ENCODE measurements around the gene EFNA5.
"Not testable (repeated sequence)": the region's sequence is repeated elsewhere in the genome, so short reads cannot be mapped to it uniquely, and the experiment has no call there.

EFNA5 gene

DNA sequence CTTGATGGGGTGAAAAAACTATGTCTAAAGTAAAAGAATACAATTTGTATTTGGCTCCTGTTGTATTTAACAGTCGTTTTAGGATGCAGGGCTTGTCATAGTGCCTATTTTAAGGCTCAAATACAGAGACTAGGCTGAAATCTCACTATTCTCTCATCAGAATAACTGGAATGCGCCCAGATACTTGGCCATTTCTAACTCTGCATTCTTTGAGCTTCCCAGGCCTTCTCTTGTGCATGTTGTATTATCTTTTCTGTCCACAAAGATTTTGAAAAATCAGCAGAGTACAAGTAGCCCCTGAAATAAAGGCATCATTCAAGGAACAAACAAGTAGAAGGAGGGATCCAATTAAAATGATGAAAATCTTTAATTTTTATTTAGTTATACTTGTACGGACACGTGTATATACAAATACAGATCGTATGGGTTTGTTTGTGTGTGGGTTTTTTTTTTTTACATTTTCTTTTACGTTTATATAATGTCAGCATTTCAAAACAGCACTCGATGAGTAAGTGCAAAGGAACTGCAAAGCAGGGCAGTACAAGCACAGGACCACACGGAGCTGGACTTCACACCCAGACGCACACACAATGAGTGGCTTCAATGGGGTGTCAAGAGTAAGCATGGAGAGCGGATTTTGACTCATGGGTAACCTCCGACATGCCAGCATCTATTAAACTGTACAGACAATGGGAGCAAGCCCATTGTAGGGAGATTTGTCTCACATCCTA lies 294.0 kb downstream of the EFNA5 start:
- no peak for DNase-seq (ENCODE audit: low read depth in 2 of 2, low spot score in 1 of 2)

- no peak for DNase-seq (ENCODE audit: low read depth in 2 of 2, low spot score in 1 of 2)
These were observed 297.0 kb downstream of the EFNA5 start for GRCh38 chr5:107373549-107374263.

GRCh38 chr5:107372723-107373450 lies 297.9 kb downstream of the EFNA5 start:
- no peak for DNase-seq (ENCODE audit: low read depth in 2 of 2, low spot score in 1 of 2)

- DNase-seq (ENCODE audit: low read depth in 2 of 2, low spot score in 1 of 2) = no peak
These were observed 300.3 kb downstream of the EFNA5 start for GRCh38 chr5:107370396-107370968.

DNA sequence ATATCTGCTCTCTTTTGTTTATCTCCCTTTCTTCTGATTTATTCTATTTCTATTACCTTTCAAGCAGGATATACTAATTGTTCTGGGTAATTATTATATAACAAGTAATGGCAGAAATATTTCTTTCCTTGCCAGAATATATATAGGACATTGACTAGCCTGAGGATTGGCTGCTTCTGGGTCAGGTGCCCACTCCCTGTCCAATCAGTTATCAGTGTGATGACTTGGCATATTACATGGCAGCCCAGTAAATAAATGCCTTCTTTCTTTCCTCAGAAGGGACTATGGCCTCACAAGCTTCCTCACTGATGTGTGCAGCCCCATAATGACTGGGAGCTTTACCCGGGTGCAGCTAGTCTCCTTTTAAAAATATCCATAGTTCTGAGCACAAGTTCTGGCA lies 301.1 kb downstream of the EFNA5 start:
- no peak for DNase-seq (ENCODE audit: low read depth in 2 of 2, low spot score in 1 of 2)

- DNase-seq (ENCODE audit: low read depth in 2 of 2, low spot score in 1 of 2) = no peak
These were observed 302.1 kb downstream of the EFNA5 start for GRCh38 chr5:107368615-107369014.

DNA sequence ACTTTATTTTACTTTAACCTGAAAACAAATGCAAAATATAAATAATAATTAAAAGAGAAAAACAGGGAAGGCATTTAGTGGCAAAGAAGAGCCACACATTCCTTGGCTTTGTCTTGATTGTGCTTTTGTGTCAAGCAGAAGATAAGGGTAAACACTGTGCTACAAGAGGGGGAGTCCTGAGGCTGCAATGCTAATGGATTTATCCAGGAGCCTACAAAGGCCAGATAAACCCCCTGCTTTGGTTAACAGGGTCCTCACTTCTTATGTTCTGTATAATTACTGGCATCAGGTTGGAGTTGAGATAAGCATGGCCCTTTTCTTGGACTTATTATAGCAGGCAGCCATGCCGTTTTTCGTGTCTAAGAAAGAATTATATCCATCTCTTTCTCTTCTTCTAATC lies 302.8 kb downstream of the EFNA5 start:
- no peak for DNase-seq (ENCODE audit: low read depth in 2 of 2, low spot score in 1 of 2)

- DNase-seq (ENCODE audit: low read depth in 2 of 2, low spot score in 1 of 2) = no peak
These were observed 303.3 kb downstream of the EFNA5 start for GRCh38 chr5:107367480-107367879.

GRCh38 chr5:107365320-107366109 lies 305.2 kb downstream of the EFNA5 start:
- no peak for DNase-seq (ENCODE audit: low read depth in 2 of 2, low spot score in 1 of 2)

DNA sequence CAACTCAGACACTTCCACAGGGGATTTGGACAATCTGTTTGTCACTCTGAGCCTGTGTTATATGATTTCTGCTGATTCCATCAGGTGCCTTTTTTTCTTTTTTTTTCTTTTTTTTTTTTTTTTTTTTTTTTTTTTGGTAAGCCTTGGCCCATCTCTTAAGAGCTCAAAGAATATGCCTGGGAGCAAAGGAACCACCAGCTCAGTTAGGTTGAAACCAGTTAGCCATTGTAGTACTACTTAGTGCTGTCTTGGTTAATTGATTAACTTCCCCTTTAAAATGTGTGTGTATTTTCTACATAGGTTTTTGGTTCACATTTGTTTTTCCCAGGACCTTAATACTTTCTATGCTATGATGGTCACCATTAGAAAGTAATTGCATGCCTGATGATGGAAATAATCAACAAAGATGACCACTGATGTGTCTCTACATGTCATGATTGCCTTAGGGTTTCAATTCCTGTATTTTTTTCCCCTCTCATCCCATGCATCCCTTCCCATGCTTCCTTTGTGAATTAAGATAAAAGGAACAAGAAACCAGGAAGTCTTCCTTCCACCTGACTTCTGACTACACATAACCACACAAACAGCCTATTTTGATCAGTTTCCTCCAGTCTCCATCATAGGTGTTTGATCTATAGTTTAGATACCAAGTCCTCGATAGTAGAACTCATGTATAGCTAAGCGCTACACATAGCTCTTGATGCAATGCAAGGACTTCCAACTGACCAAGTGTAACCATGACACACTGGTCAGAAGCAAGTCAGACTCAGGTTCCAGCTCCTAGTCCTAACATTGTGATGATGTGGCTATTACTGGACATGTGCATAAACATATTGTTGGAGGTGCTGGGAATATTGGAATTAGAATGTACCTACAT lies 306.1 kb downstream of the EFNA5 start:
- DNase-seq (ENCODE audit: low read depth in 2 of 2, low spot score in 1 of 2) = no peak

- DNase-seq (ENCODE audit: low read depth in 2 of 2, low spot score in 1 of 2) = no peak
These were observed 307.0 kb downstream of the EFNA5 start for GRCh38 chr5:107363768-107364167.

DNA sequence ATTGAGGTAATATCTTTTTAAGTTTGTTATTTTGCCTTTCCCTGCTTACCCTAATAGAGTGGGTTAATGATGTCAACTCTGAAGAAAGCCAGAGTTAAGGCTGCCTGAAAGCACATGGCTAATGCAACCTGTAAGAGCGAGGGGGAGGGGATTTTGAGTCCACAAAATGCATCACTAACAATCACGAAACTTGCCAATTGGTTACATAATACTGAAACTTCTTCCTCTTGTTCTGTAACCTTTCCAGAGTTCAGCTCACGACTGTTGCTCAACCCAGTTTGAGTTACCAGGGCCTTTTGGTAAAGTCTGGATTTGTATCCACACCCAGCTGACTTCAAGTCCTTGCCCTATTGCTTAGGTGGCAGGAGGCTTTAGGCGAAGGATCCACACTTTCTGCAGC lies 308.8 kb downstream of the EFNA5 start:
- DNase-seq (ENCODE audit: low read depth in 2 of 2, low spot score in 1 of 2) = no peak

- DNase-seq (ENCODE audit: low read depth in 2 of 2, low spot score in 1 of 2) = no peak
These were observed 310.9 kb downstream of the EFNA5 start for GRCh38 chr5:107359916-107360234.

- no peak for DNase-seq (ENCODE audit: low read depth in 2 of 2, low spot score in 1 of 2)
These were observed 311.5 kb downstream of the EFNA5 start for GRCh38 chr5:107359033-107359915.

- no peak for DNase-seq (ENCODE audit: low read depth in 2 of 2, low spot score in 1 of 2)
These were observed 313.8 kb downstream of the EFNA5 start for GRCh38 chr5:107356891-107357290.

- DNase-seq (ENCODE audit: low read depth in 2 of 2, low spot score in 1 of 2) = no peak
These were observed 318.2 kb downstream of the EFNA5 start for GRCh38 chr5:107352576-107352975.

- not testable (repeated sequence) for DNase-seq (ENCODE audit: low read depth in 2 of 2, low spot score in 1 of 2)
These were observed 324.2 kb downstream of the EFNA5 start for GRCh38 chr5:107346580-107346979.

DNA sequence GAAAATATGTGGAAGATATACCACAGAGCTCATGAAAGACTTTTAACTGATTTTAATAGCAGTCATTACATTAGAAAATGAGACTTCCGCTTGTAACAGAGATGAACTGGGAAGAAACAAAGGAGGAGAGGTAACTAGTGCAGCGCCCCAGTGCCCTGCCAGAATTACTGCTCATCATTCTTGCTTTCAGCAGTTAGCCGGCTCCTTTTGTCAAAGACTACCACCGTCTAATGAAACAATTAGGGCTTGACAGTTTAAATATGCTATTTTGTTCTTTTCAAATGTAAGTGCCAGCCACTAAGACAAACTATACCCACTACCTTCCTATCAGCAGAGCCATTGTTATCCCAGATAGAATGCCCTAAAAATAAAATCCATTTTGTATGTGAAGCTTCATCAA lies 328.4 kb downstream of the EFNA5 start:
- DNase-seq (ENCODE audit: low read depth in 2 of 2, low spot score in 1 of 2) = no peak
